ENCODE results near the gene SLC10A7.

DNA sequence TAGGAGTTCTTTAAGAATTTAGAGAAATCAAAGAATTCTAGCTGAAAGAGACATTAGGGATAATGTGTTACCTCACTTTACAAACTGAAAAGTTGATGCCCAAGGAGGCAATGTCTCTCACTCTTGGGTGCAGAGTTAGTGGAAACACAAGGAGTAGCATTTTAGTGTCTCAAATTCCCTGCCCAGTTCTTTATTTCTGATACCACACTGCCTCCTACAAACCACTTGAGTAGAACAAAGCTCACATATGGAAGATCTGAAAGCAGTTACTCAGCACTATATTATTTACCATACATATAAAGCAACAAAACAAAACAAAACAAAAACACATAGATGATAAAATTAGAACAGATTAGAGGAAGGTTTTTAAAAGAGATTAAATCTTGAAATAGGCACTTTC is 183.2 kb downstream of the SLC10A7 start:
- TF ChIP-seq, protein P1, sequence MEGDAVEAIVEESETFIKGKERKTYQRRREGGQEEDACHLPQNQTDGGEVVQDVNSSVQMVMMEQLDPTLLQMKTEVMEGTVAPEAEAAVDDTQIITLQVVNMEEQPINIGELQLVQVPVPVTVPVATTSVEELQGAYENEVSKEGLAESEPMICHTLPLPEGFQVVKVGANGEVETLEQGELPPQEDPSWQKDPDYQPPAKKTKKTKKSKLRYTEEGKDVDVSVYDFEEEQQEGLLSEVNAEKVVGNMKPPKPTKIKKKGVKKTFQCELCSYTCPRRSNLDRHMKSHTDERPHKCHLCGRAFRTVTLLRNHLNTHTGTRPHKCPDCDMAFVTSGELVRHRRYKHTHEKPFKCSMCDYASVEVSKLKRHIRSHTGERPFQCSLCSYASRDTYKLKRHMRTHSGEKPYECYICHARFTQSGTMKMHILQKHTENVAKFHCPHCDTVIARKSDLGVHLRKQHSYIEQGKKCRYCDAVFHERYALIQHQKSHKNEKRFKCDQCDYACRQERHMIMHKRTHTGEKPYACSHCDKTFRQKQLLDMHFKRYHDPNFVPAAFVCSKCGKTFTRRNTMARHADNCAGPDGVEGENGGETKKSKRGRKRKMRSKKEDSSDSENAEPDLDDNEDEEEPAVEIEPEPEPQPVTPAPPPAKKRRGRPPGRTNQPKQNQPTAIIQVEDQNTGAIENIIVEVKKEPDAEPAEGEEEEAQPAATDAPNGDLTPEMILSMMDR (IDR thresholded peaks at IDR 0.05; ENCODE audit: low read depth, low read length, missing input control): no peak
- TF ChIP-seq JUND (IDR thresholded peaks at IDR 0.05) (no peak), FOXA1 (IDR thresholded peaks at IDR 0.05) (no peak)
